Liver (tissue), 3 donors: Measurements from ENCODE around the gene RALGAPA2.

Experiments
- CTCF ChIP-seq: fragments of 150-350 bp; IDR thresholded peaks from 2 replicates; pipeline ENCODE4 v1.5.1; 2017; ENCODE audit warnings: improper control_type of control experiment, low read depth, low read length; ENCODE audit not compliant: missing input control
- REST ChIP-seq: IDR thresholded peaks from 2 replicates; pipeline ENCODE4 v1.6.1; 2016; ENCODE audit warnings: antibody characterized with exemption, mild to moderate bottlenecking
- SP1 ChIP-seq: IDR thresholded peaks from 2 replicates; pipeline ENCODE4 v1.6.1; 2018; ENCODE audit warnings: antibody characterized with exemption, mild to moderate bottlenecking
- donor health status: healthy.
- donor health status: healthy.

GRCh38 chr20:20706285-20706684 lies 6.2 kb downstream of the RALGAPA2 start:
- no peak for TF ChIP-seq CTCF
- TF ChIP-seq REST: no peak
- no peak for TF ChIP-seq SP1
